Activated CD4-positive, alpha-beta memory T cell treated with anti-CD3 and anti-CD28 coated beads for 36 hours (primary cell): Measurements from ENCODE around the gene DNAH9. TPM values are rescaled to one million over a fixed set of nuclear protein-coding genes. Genes with fewer than 3 reads are reported as not detected.

Experiments
- CTCF ChIA-PET: fragments of 350-600 bp; sonication (Branson Sonifier 250); formaldehyde crosslinking; loops from one replicate; lab custom pipeline; 2021; ENCODE audit warnings: antibody characterized with exemption, inconsistent platforms; lab: Charles Lee
- POLR2A ChIA-PET: fragments of 350-600 bp; sonication (Branson Sonifier 250); formaldehyde crosslinking; loops from one replicate; lab custom pipeline; 2021; ENCODE audit warnings: antibody characterized with exemption; lab: Charles Lee
- DNase-seq: peaks from one replicate; pipeline ENCODE4 v3.0.0-alpha.2; 2020
- H3K27ac Mint-ChIP-seq: one replicate; pipeline ENCODE4 v1.8.0; 2021; ENCODE audit warnings: mixed read lengths
- H3K27me3 Mint-ChIP-seq: one replicate; pipeline ENCODE4 v1.8.0; 2021; ENCODE audit warnings: mixed read lengths
- H3K36me3 Mint-ChIP-seq: one replicate; pipeline ENCODE4 v1.8.0; 2021; ENCODE audit warnings: mixed read lengths
- H3K4me1 Mint-ChIP-seq: one replicate; pipeline ENCODE4 v1.8.0; 2021; ENCODE audit warnings: low read depth, mixed read lengths
- H3K4me3 Mint-ChIP-seq: one replicate; pipeline ENCODE4 v1.8.0; 2021; ENCODE audit warnings: mild to moderate bottlenecking, mixed read lengths
- H3K9me3 Mint-ChIP-seq: one replicate; pipeline ENCODE4 v1.8.0; 2021; ENCODE audit warnings: mixed read lengths
- intact Hi-C: fragments of 100-400 bp; cut with micrococcal nuclease; formaldehyde crosslinking; loops from one replicate; pipeline ENCODE4 v1.15.1; 2023
- total RNA-seq, 2 experiments: library from RNA; stranded (reverse); gene quantifications; one replicate each; pipeline ENCODE4 v1.2.3, GENCODE V29; 2021

The DNAH9 gene
- total RNA-seq, 2 experiments from 2014 or later = not detected

DNA sequence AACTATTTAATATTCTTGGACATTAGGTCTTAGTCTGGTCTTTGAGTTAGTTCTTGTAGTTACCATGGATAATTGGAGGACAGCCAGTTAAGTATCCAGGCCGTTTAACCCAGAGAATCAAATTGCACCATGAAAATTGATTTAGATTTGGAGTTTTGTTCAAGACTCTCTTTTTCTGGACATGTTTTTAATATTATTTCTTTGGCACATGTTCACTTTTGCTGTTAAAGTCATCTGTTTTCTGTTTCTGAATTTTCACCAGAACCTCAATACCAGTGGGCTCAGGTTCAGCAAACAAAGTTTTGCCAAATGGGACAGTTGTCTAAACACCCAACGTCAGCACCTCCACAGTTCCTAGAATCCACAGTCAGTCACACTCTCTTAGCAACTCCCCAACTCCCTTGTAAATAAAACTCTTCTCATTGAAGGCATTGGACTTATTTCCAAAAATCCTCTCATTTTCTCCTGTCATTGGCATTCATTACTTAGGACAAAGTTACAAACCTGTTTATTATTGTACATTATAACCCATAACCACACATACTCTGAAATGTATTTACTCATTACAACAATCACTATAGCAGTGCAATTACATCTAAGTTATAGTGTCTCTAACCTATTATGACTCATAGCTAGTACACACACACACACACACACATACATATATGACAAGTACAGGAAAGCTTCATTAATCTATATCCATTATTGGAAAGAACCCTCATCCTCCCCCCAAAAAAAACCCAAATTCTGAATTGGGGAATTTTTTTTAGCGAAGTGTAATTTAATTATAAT is 33.5 kb upstream of the DNAH9 start:
- H3K4me3 Mint-ChIP-seq = no peak overlapping the region
- H3K27ac Mint-ChIP-seq = no peak overlapping the region
- no peaks in the 10 kb centered on the region for H3K4me1 Mint-ChIP-seq
- no peaks in the 10 kb centered on the region for H3K27me3 Mint-ChIP-seq
- peaks cover 5% of the 10 kb centered on the region for H3K9me3 Mint-ChIP-seq
- ChIA-PET POLR2A (no interaction called here), CTCF (no interaction called here)
- H3K36me3 Mint-ChIP-seq = no peaks in the 10 kb centered on the region
- DNase-seq = no peak
- intact Hi-C loops = no loop called here

DNA sequence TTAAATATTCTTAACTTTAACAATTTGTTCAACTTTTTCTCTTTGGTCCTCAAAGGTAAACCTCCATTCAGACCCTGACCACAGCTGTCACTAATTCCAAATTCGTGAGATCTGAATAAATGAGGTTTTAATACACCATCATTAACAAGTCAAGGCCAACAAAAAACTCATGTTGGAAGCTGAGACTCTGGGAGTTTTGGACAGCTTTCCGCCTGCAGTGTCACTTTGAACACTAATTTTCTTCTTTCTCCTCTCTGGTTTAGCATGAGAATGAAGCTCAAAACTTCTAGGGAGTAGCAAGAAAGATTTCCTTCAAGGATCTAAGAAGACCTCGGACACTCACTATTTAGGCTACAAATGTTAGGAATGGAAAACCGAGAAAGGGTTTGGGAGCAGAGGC is 32.7 kb upstream of the DNAH9 start:
- no peak overlapping the region for H3K4me3 Mint-ChIP-seq
- DNase-seq = no peak
- no peaks in the 10 kb centered on the region for H3K36me3 Mint-ChIP-seq
- POLR2A ChIA-PET = no interaction called here
- H3K27ac Mint-ChIP-seq = no peak overlapping the region
- peaks cover 5% of the 10 kb centered on the region for H3K9me3 Mint-ChIP-seq
- no peaks in the 10 kb centered on the region for H3K27me3 Mint-ChIP-seq
- CTCF ChIA-PET = no interaction called here
- H3K4me1 Mint-ChIP-seq = no peaks in the 10 kb centered on the region
- intact Hi-C loops = no loop called here

DNA sequence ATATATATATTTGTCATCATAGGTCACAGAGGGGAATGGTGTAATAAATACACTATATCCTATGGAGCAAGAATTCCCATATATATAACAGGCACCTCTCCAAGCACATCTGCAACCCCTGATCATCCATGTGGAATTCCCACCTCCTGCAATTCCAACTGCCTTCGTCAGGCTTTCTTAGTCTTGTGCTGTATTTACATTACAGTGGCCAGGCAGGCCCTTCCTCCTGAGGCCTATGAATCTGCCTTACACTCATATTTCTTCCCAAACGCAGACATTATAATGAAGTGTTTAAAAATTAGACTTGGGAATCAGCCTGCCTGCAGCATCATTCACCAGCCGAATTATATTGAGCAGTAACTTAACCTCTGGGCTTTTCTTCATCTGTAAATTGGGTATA is 19.3 kb upstream of the DNAH9 start:
- no peaks in the 10 kb centered on the region for H3K36me3 Mint-ChIP-seq
- POLR2A ChIA-PET = no interaction called here
- H3K4me1 Mint-ChIP-seq = no peaks in the 10 kb centered on the region
- H3K27me3 Mint-ChIP-seq = no peaks in the 10 kb centered on the region
- H3K27ac Mint-ChIP-seq = no peak overlapping the region
- intact Hi-C loops = no loop called here
- no peaks in the 10 kb centered on the region for H3K9me3 Mint-ChIP-seq
- CTCF ChIA-PET = no interaction called here
- H3K4me3 Mint-ChIP-seq = no peak overlapping the region
- DNase-seq = no peak

DNA sequence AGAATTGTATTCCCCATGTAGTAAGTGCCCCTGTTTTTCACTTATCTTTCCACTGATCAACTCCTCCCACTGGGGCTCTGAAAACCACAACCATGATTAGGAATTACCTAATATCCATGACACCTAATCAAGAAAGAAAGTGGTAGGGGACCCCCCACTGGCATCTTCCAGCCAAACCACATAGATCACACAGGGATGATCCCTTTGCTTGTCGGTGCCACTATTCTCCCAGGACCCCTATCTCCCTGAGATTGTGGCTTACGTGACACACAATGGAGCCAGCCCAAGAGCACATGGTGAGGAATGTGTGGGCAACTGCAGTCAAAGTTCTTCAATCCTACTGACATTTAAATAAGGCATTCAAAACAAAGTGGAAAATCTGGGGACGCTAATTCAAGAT is 17.6 kb upstream of the DNAH9 start:
- POLR2A ChIA-PET = no interaction called here
- H3K27me3 Mint-ChIP-seq = no peaks in the 10 kb centered on the region

DNA sequence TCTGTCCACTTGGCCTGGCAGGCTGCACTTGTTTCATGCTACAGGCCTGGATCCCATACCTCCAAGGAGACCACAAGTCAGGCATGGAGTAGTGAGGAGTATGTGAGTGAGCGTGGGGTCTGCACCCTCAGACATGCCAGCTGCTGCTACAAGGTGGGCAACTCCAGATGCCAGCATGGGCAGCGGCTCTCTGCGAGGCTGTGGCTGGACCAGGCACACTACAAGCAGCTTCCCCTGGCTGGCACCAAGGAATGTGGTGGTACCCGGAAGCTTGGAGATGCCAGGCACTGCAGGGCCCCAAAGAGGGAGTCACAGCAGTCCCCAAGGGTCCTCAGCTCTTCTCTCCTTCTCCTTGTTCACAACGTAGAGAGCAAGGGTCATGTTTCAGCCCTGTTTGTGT is 16.1 kb upstream of the DNAH9 start:
- no peak overlapping the region for H3K27ac Mint-ChIP-seq
- H3K4me3 Mint-ChIP-seq = no peak overlapping the region
- CTCF ChIA-PET = interaction anchor here (0.6 kb wide), 1 partner anchor 11 kb away, joined by 3 read pairs; no protein-coding TSS in a partner anchor
- intact Hi-C loops = no loop called here
- H3K36me3 Mint-ChIP-seq = no peaks in the 10 kb centered on the region
- DNase-seq = no peak
- H3K4me1 Mint-ChIP-seq = no peaks in the 10 kb centered on the region
- no peaks in the 10 kb centered on the region for H3K9me3 Mint-ChIP-seq
- POLR2A ChIA-PET = no interaction called here
- H3K27me3 Mint-ChIP-seq = no peaks in the 10 kb centered on the region

More for the DNA sequence above, 17.6 kb upstream of the DNAH9 start:
- Mint-ChIP-seq H3K36me3 (no peaks in the 10 kb centered on the region), H3K4me1 (no peaks in the 10 kb centered on the region), H3K9me3 (no peaks in the 10 kb centered on the region), H3K4me3 (no peak overlapping the region), H3K27ac (no peak overlapping the region)
- CTCF ChIA-PET = no interaction called here
- intact Hi-C loops = no loop called here
- DNase-seq = no peak

DNA sequence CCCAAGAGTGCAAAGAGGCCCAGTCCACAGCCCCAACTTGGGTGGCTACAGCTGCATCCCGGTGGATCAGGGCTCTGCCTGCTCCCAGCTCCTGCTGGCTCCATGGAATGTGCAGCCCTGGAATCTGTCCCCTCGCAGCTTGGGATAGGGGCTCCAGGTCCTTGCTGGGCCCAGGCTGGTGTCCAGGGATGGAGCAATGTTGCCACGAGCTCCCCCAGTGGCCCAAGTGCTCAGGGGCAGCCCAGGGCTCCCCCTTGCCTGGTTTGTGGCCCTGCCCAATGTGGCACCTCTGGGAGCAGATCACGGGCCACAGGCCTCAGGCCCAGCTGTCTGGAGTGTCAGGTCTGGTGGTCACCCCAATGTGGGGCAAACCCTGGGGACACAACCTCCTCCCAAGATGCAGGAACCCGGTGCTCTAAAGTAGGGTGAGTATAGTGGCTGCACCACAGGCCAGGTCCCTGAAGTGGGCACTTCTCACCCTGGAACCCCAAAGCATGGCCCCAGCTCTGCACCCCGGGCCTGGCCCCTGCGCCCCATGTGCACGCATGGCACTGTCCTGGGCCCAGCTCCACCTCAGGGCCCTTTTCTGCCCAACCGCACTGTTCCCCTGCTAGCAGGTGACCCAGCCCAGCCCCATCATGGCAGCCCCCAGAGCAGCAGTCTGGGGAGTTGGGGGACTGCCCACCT is 14.8 kb upstream of the DNAH9 start:
- ChIA-PET POLR2A (no interaction called here), CTCF (no interaction called here)
- H3K27ac Mint-ChIP-seq = no peak overlapping the region
- intact Hi-C loops = no loop called here
- DNase-seq = no peak
- H3K27me3 Mint-ChIP-seq = no peaks in the 10 kb centered on the region
- H3K36me3 Mint-ChIP-seq = no peaks in the 10 kb centered on the region
- no peaks in the 10 kb centered on the region for H3K4me1 Mint-ChIP-seq
- H3K9me3 Mint-ChIP-seq = no peaks in the 10 kb centered on the region
- no peak overlapping the region for H3K4me3 Mint-ChIP-seq

DNA sequence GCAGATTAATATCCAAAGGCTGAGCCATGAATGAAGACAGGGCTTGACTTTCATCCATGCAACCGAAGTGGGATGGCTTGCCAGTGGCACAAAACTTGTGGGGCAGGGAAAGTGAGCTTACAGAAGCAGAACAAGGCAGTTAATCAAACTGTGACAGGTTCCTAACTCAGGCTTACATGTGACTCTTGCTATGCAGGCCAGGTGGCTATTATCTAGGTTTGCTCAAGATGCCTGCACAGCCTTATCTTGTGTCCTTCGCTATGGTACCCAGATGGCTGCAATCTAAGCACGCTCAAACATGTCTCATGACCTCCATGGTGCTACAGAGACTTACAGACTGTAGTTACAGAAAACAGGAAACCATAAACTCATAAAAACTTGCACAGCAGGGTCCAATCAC is 8.6 kb upstream of the DNAH9 start:
- POLR2A ChIA-PET = no interaction called here
- Mint-ChIP-seq H3K4me1 (no peaks in the 10 kb centered on the region), H3K4me3 (no peak overlapping the region), H3K36me3 (no peaks in the 10 kb centered on the region), H3K9me3 (peaks cover 5% of the 10 kb centered on the region), H3K27ac (no peak overlapping the region), H3K27me3 (no peaks in the 10 kb centered on the region)
- CTCF ChIA-PET = no interaction called here
- no peak for DNase-seq
- intact Hi-C loops = no loop called here

DNA sequence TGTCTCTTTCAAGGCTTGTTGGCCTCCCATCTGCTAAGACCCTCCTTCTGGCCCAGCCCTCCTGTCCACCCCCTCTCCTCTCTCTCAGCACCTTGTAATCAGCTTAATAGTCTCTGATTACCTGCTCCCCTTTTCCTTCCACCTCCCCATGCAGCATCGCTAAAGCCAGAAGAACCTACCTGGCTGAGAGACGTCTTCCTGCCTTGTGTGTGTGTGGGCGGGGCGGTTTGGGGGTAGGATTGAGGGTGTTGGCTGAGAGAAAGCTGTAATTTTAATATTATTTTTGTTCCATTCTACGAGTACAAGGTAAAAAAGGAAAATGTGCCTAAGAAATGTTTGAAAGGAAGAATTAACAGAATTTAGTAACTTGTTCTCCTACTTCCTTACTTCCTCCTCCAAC is 3.4 kb downstream of the DNAH9 start:
- Mint-ChIP-seq H3K36me3 (no peaks in the 10 kb centered on the region), H3K4me3 (no peak overlapping the region), H3K9me3 (no peaks in the 10 kb centered on the region), H3K27me3 (peaks cover 12% of the 10 kb centered on the region), H3K27ac (no peak overlapping the region), H3K4me1 (peaks cover 7% of the 10 kb centered on the region)
- intact Hi-C loops = no loop called here
- ChIA-PET POLR2A (no interaction called here), CTCF (no interaction called here)
- no peak for DNase-seq

DNA sequence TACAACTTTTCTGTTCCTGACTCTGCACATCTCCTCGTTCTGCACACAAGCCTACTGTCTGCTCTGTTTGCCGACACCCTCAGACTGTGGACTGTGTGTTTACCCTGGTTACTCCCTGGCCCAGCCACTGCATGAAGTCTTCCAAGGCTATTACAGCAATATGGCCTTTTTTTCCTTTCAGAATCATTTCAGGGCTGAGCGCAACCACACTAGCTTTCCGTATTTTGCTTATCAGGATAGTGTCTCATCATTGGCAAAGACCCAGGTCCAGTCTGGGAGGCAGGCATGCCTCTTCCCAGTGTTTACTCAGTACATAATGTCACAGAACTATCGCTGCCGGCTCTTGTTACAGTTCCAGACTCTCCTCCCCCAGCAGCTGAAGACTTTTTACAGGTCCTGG is 10.1 kb downstream of the DNAH9 start:
- Mint-ChIP-seq H3K27ac (no peak overlapping the region), H3K27me3 (no peaks in the 10 kb centered on the region), H3K4me3 (no peak overlapping the region), H3K4me1 (no peaks in the 10 kb centered on the region), H3K36me3 (no peaks in the 10 kb centered on the region), H3K9me3 (no peaks in the 10 kb centered on the region)
- ChIA-PET CTCF (no interaction called here), POLR2A (no interaction called here)
- no peak for DNase-seq
- intact Hi-C loops = no loop called here

DNA sequence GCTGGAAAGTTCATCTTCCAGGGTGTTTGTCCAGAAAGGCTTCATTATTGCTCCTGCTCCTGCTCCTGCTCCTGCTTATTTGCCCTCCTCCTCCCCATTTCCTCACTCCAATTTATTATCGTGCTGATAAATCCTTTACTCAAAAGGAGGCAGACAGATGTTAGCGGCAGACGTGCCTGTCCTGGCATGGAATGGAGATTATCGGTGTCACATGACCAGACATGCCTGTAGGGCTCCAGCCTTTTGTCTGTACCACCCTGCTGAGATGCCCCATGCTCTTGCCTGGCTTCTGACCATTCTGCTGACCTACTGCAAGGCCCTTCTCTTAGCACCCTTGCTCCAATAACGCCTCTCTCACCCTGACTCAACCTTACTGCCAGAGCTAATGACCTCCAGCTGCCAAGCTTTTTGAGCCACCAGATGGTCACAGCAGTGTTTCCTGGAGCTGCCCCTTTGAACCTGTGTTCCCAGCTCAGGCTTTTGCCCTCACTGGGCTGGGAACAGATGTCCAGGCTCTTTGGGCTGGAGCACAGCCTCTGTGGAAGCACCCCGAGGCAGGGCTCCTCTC is 12.8 kb downstream of the DNAH9 start:
- ChIA-PET CTCF (interaction anchor here (1.1 kb wide), 1 partner anchor 33 kb away, joined by 3 read pairs; no protein-coding TSS in a partner anchor), POLR2A (no interaction called here)
- Mint-ChIP-seq H3K9me3 (no peaks in the 10 kb centered on the region), H3K27ac (no peak overlapping the region), H3K4me3 (no peak overlapping the region), H3K36me3 (no peaks in the 10 kb centered on the region), H3K4me1 (no peaks in the 10 kb centered on the region), H3K27me3 (no peaks in the 10 kb centered on the region)
- no peak for DNase-seq
- intact Hi-C loops = no loop called here

DNA sequence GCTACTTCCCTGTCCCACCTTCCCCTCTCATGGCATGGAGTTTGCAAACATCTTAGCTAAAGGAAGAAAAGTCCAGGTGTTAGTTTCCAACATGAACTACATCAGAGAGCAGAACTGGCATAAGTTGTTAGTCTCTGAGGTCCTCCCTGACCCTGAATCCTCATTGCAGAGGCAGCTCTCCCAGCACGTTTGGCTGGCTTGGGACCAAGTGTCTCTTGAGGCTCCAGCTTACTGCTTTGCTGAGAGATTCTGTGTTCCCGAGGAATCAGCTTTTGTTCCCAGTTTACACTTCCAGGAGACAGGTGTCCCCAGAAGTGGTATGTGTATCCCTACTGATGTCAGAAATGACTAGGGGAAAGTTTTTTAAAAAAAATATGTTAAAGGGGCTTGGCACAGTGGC is 14.7 kb downstream of the DNAH9 start:
- DNase-seq = no peak
- Mint-ChIP-seq H3K4me3 (no peak overlapping the region), H3K9me3 (no peaks in the 10 kb centered on the region), H3K4me1 (no peaks in the 10 kb centered on the region), H3K36me3 (no peaks in the 10 kb centered on the region), H3K27me3 (no peaks in the 10 kb centered on the region), H3K27ac (no peak overlapping the region)
- intact Hi-C loops = no loop called here
- POLR2A ChIA-PET = no interaction called here
- CTCF ChIA-PET = no interaction called here

DNA sequence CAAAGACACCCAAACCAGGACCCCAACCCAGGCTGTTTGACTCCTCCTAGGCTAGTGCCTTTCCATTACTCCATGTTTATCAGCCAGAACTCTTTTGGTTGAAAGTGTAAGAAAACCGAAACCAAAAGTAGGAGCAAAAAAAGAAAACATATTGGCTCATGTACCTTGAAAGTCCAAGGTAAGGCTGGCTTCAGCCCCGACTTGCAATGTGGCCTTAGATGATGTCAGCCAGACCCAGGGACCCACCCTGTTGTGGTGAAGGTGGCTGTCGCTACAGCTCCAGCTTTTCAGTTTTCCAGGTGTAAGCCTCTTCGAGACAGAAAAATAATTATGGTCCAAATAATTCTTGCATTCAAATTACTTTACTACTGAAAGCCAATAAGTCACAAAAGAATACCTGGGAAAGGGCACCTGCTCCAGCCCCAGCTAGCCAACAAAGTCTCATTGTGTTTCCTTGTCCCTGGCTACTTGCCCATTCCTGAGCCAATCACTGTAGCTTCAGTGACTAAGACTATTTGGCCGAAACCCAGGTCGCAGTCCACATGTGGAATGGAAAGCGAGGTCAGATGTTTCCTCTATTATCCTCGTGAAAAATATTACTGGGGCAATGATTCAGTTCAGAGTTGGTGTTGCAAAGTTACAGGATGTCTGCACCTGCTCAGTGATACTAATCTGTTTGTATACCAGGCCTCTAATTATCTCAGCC is 20.7 kb downstream of the DNAH9 start:
- DNase-seq = no peak
- H3K27ac Mint-ChIP-seq = no peak overlapping the region
- H3K36me3 Mint-ChIP-seq = no peaks in the 10 kb centered on the region
- H3K27me3 Mint-ChIP-seq = no peaks in the 10 kb centered on the region
- H3K4me1 Mint-ChIP-seq = no peaks in the 10 kb centered on the region
- peaks cover 3% of the 10 kb centered on the region for H3K9me3 Mint-ChIP-seq
- POLR2A ChIA-PET = no interaction called here
- CTCF ChIA-PET = interaction anchor here (1.0 kb wide), 1 partner anchor 25 kb away, joined by 3 read pairs; no protein-coding TSS in a partner anchor
- intact Hi-C loops = no loop called here
- no peak overlapping the region for H3K4me3 Mint-ChIP-seq
